ENCODE measurements around the gene CCDC178. TPM values are rescaled to one million over a fixed set of nuclear protein-coding genes. Genes with fewer than 3 reads are reported as not detected.

The CCDC178 gene
- total RNA-seq, 1 donor from 2014 or later = not detected

GRCh38 chr18:33097126-33097525 is 343.4 kb downstream of the CCDC178 start:
- Mint-ChIP-seq H3K27ac (ENCODE audit: unreplicated experiment) (no peak overlapping the region), H3K9me3 (ENCODE audit: unreplicated experiment) (no peaks in the 10 kb centered on the region), H3K27me3 (ENCODE audit: unreplicated experiment) (no peaks in the 10 kb centered on the region), H3K36me3 (ENCODE audit: unreplicated experiment) (no peaks in the 10 kb centered on the region), H3K4me3 (ENCODE audit: unreplicated experiment) (no peak overlapping the region), H3K4me1 (ENCODE audit: unreplicated experiment) (no peaks in the 10 kb centered on the region)
- DNase-seq (ENCODE audit: extremely low spot score, unreplicated experiment) = no peak
- no peak for TF ChIP-seq CTCF (IDR thresholded peaks at IDR 0.05)

GRCh38 chr18:33090461-33090860 is 350.1 kb downstream of the CCDC178 start:
- Mint-ChIP-seq H3K4me3 (ENCODE audit: unreplicated experiment) (no peak overlapping the region), H3K27ac (ENCODE audit: unreplicated experiment) (no peak overlapping the region), H3K36me3 (ENCODE audit: unreplicated experiment) (no peaks in the 10 kb centered on the region), H3K9me3 (ENCODE audit: unreplicated experiment) (no peaks in the 10 kb centered on the region), H3K4me1 (ENCODE audit: unreplicated experiment) (no peaks in the 10 kb centered on the region), H3K27me3 (ENCODE audit: unreplicated experiment) (no peaks in the 10 kb centered on the region)
- TF ChIP-seq CTCF (IDR thresholded peaks at IDR 0.05) = no peak
- DNase-seq (ENCODE audit: extremely low spot score, unreplicated experiment) = no peak

- H3K9me3 Mint-ChIP-seq (ENCODE audit: unreplicated experiment) = peaks cover 3% of the 10 kb centered on the region
- H3K27me3 Mint-ChIP-seq (ENCODE audit: unreplicated experiment) = peaks cover 10% of the 10 kb centered on the region
- no peak for TF ChIP-seq CTCF (IDR thresholded peaks at IDR 0.05)
- no peak overlapping the region for H3K4me3 Mint-ChIP-seq (ENCODE audit: unreplicated experiment)
- no peaks in the 10 kb centered on the region for H3K36me3 Mint-ChIP-seq (ENCODE audit: unreplicated experiment)
- DNase-seq (ENCODE audit: extremely low spot score, unreplicated experiment) = no peak
- no peak overlapping the region for H3K27ac Mint-ChIP-seq (ENCODE audit: unreplicated experiment)
- no peaks in the 10 kb centered on the region for H3K4me1 Mint-ChIP-seq (ENCODE audit: unreplicated experiment)
Observed at GRCh38 chr18:33076601-33077000, 363.9 kb downstream of the CCDC178 start.

- Mint-ChIP-seq H3K36me3 (ENCODE audit: unreplicated experiment) (no peaks in the 10 kb centered on the region), H3K27me3 (ENCODE audit: unreplicated experiment) (peaks cover 14% of the 10 kb centered on the region), H3K4me1 (ENCODE audit: unreplicated experiment) (no peaks in the 10 kb centered on the region), H3K4me3 (ENCODE audit: unreplicated experiment) (no peak overlapping the region), H3K9me3 (ENCODE audit: unreplicated experiment) (peaks cover 2% of the 10 kb centered on the region), H3K27ac (ENCODE audit: unreplicated experiment) (no peak overlapping the region)
- TF ChIP-seq CTCF (IDR thresholded peaks at IDR 0.05) = no peak
- DNase-seq (ENCODE audit: extremely low spot score, unreplicated experiment) = no peak
Observed at GRCh38 chr18:33074125-33074524, 366.4 kb downstream of the CCDC178 start.

- Mint-ChIP-seq H3K27ac (ENCODE audit: unreplicated experiment) (no peak overlapping the region), H3K27me3 (ENCODE audit: unreplicated experiment) (peaks cover 2% of the 10 kb centered on the region), H3K36me3 (ENCODE audit: unreplicated experiment) (no peaks in the 10 kb centered on the region), H3K9me3 (ENCODE audit: unreplicated experiment) (peaks cover 11% of the 10 kb centered on the region), H3K4me3 (ENCODE audit: unreplicated experiment) (no peak overlapping the region), H3K4me1 (ENCODE audit: unreplicated experiment) (no peaks in the 10 kb centered on the region)
- no peak for TF ChIP-seq CTCF (IDR thresholded peaks at IDR 0.05)
- DNase-seq (ENCODE audit: extremely low spot score, unreplicated experiment) = no peak
Observed at GRCh38 chr18:33062834-33063364, 377.6 kb downstream of the CCDC178 start.
